HepG2 (cell line): ENCODE measurements around the gene DDX23. TPM values are rescaled to one million over a fixed set of nuclear protein-coding genes. Genes with fewer than 3 reads are reported as not detected.

Experiments
- ATAC-seq: fragments of 200-7000 bp; cut with Tn5 transposase; 3 replicates; pipeline ENCODE4 v1.9.1; 2020; ENCODE audit warnings: mild to moderate bottlenecking, moderate library complexity
- BruUV-seq: library from RNA; stranded (reverse); fragments of 400-500 nt; replicated peaks from 2 replicates; lab custom pipeline; 2021; lab: Mats Ljungman, UMichigan
- CTCF ChIA-PET: fragments of 300-600 bp; formaldehyde crosslinking; extraction: SDS; loops from one replicate; lab custom pipeline; 2021; ENCODE audit warnings: low total read pairs, inconsistent platforms, low intra/inter-chr PET ratio; lab: Yijun Ruan, JAX
- POLR2A ChIA-PET: fragments of 350-600 bp; sonication (Branson Sonifier 250); formaldehyde crosslinking; loops from one replicate; lab custom pipeline; 2020; ENCODE audit warnings: antibody characterized with exemption, inconsistent platforms; lab: Yijun Ruan, JAX
- DNase-seq: peaks from one replicate; pipeline ENCODE4 v3.0.0-alpha.2; 2015; ENCODE audit warnings: low spot score
- FAIRE-seq: peaks from 3 replicates; lab custom pipeline; 2011; peaks lifted over from hg19 to GRCh38; lab: Jason Lieb, UNC
- H2AFZ ChIP-seq: one replicate; pipeline ENCODE4 v1.6.1; 2011; ENCODE audit warnings: low read length, inconsistent platforms
- H3K27ac ChIP-seq: fragments of 300-600 bp; 3 replicates; pipeline ENCODE4 v1.8.0; 2011; ENCODE audit warnings: mixed run types, mild to moderate bottlenecking, mixed read lengths, low read length, inconsistent platforms; ENCODE audit not compliant: insufficient read depth; ENCODE audit errors: extremely low read length
- H3K27me3 ChIP-seq, 2 experiments: fragments of 200-600 bp in 1 of 2; 2 replicates in 1 of 2; 3 replicates in 1 of 2; pipeline versions ENCODE4 v1.6.0 to v1.8.0; 2011; ENCODE audit warnings: low read length in 2 of 2, mild to moderate bottlenecking in 2 of 2, moderate library complexity in 2 of 2, inconsistent platforms in 1 of 2; ENCODE audit not compliant: insufficient read depth in 2 of 2, control insufficient read depth in 1 of 2
- H3K36me3 ChIP-seq, 2 experiments: fragments of 200-600 bp in 1 of 2; replicated peaks in 1 of 2; 2 replicates in 1 of 2; 3 replicates in 1 of 2; pipeline versions ENCODE4 v1.5.1 to v1.8.0; 2011; ENCODE audit warnings: low read length in 2 of 2, inconsistent platforms in 1 of 2; ENCODE audit not compliant: insufficient read depth in 2 of 2, control insufficient read depth in 1 of 2
- H3K4me1 ChIP-seq: 2 replicates; pipeline ENCODE4 v1.5.1; 2012; ENCODE audit warnings: low read length, inconsistent platforms; ENCODE audit not compliant: insufficient read depth
- H3K4me2 ChIP-seq: 2 replicates; pipeline ENCODE4 v1.6.0; 2011; ENCODE audit warnings: low read depth, low read length, inconsistent platforms
- H3K4me3 ChIP-seq, 3 experiments: fragments of 200-600 bp in 1 of 3; sonication (generic), shearing (Covaris generic) in 1 of 3; replicated peaks in 1 of 3; 2 replicates each; pipeline ENCODE4 v1.5.1; 2011 to 2016; ENCODE audit warnings: low read length in 3 of 3, inconsistent platforms in 2 of 3, low read depth in 2 of 3, mild to moderate bottlenecking in 2 of 3, control low read depth in 1 of 3, mixed read lengths in 1 of 3; ENCODE audit not compliant: insufficient read depth in 1 of 3
- H3K79me2 ChIP-seq: one replicate; pipeline ENCODE4 v1.6.1; 2011; ENCODE audit warnings: low read length, inconsistent platforms; ENCODE audit not compliant: insufficient read depth
- H3K9ac ChIP-seq: 2 replicates; pipeline ENCODE4 v1.6.0; 2011; ENCODE audit warnings: mild to moderate bottlenecking, low read depth, low read length, inconsistent platforms; ENCODE audit not compliant: insufficient read depth
- H3K9me3 ChIP-seq: 2 replicates; pipeline ENCODE4 v1.5.1; 2012; ENCODE audit warnings: mild to moderate bottlenecking, low read length
- H4K20me1 ChIP-seq: 2 replicates; pipeline ENCODE4 v1.6.0; 2011; ENCODE audit warnings: inconsistent platforms, mild to moderate bottlenecking, low read length, moderate library complexity; ENCODE audit not compliant: insufficient read depth
- DZIP1 ChIP-seq: sonication (generic); formaldehyde crosslinking; IDR thresholded peaks from 2 replicates; pipeline ENCODE4 v1.5.0; 2020; ENCODE audit warnings: mild to moderate bottlenecking, missing genetic modification reagents
- HNRNPLL ChIP-seq: fragments of 200-400 bp; formaldehyde crosslinking; IDR thresholded peaks from 2 replicates; pipeline ENCODE4 v1.6.1; 2017; ENCODE audit warnings: mild to moderate bottlenecking, low read depth, low read length; ENCODE audit not compliant: poor library complexity, severe bottlenecking
- HOXA5 ChIP-seq: sonication (generic); formaldehyde crosslinking; IDR thresholded peaks from 2 replicates; pipeline ENCODE4 v1.4.0; 2020; ENCODE audit warnings: missing genetic modification reagents
- KLF9 ChIP-seq: IDR thresholded peaks from 2 replicates; pipeline ENCODE4 v1.6.1; 2016; ENCODE audit warnings: low read depth
- NFIC ChIP-seq: IDR thresholded peaks from 2 replicates; pipeline ENCODE4 v1.6.1; 2012; ENCODE audit warnings: mild to moderate bottlenecking, low read length, inconsistent platforms
- NR3C1 ChIP-seq: sonication (generic); formaldehyde crosslinking; IDR thresholded peaks from 2 replicates; pipeline ENCODE4 v1.4.0; 2020; ENCODE audit warnings: missing genetic modification reagents
- REL ChIP-seq: sonication (generic); formaldehyde crosslinking; conservative IDR thresholded peaks from 2 replicates; pipeline ENCODE4 v1.8.0; 2022; ENCODE audit warnings: mild to moderate bottlenecking, missing genetic modification reagents, moderate library complexity
- TFDP1 ChIP-seq: IDR thresholded peaks from 2 replicates; pipeline ENCODE4 v1.6.1; 2016; ENCODE audit warnings: missing compliant biosample characterization, missing genetic modification reagents, borderline replicate concordance
- ZNF343 ChIP-seq: sonication (generic); formaldehyde crosslinking; IDR thresholded peaks from 2 replicates; pipeline ENCODE4 v1.4.0; 2020; ENCODE audit warnings: mild to moderate bottlenecking, missing genetic modification reagents
- ZNF776 ChIP-seq: sonication (generic); formaldehyde crosslinking; IDR thresholded peaks from 2 replicates; pipeline ENCODE4 v1.4.0; 2020; ENCODE audit warnings: mild to moderate bottlenecking, missing genetic modification reagents
- WGBS: methylation state at CpG from one replicate; pipeline ENCODE4 v1.1.6; 2017; ENCODE audit warnings: low lambda C conversion rate; 5-methylcytosine and 5-hydroxymethylcytosine counted together
- in situ Hi-C: cut with HindIII; loops from 2 replicates; pipeline ENCODE4 v1.10.0; 2017; ENCODE audit warnings: low pct_unique_long_range_greater_than_20kb; ENCODE audit not compliant: extremely low pct_ligation_motif_present
- intact Hi-C: fragments of 100-400 bp; cut with micrococcal nuclease; formaldehyde crosslinking; loops from one replicate; pipeline ENCODE4 v1.10.0; 2022; ENCODE audit not compliant: unreplicated experiment
- polyA plus RNA-seq, 8 experiments: library from polyadenylated mRNA; depleted of rRNA in 3 of 8; stranded (reverse) in 7 of 8; unstranded in 1 of 8; fragments of >200 nt; fragmentation: Illumina TruSeq in 4 of 8; extraction: Trizol in 4 of 8; gene quantifications; 2 replicates each; pipeline versions ENCODE4 v1.2.1 to v1.2.3, GENCODE V29; 2011 to 2016; ENCODE audit warnings: low read depth in 4 of 8, missing spikeins in 1 of 8, mixed read lengths in 1 of 8; ENCODE audit not compliant: insufficient read depth in 1 of 8
- total RNA-seq, 5 experiments: library from RNA; depleted of rRNA; stranded (reverse); fragments of >200 nt; fragmentation: Illumina TruSeq; extraction: Trizol; gene quantifications; 2 replicates each; pipeline ENCODE4 v1.2.3, GENCODE V29; 2016; ENCODE audit warnings: low read depth in 1 of 5

DDX23 gene
- total and polyA plus RNA-seq, 2 of the 13 experiments (the other 11 are each of a cell fraction or from before 2014, with no cell fraction given), result 35.7 to 90.0 TPM

DNA sequence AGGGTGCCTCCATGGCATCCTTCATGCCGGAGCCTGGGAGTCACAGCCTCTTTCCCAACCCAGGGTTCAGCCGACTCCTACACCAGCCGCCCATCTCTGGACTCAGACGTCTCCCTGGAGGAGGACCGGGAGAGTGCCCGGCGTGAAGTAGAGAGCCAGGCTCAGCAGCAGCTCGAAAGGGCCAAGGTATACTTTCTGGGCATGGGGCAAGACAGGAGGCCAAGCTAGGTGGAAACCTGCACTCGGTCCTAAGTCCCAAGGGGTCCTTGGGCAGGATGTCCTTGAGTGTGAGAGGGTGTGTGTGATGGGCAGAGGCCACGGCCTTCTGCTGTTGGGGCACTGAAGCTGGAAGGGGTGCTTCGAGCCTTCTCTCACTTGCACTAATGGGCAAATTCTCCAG lies 28.7 kb downstream of the DDX23 start (continued):
- TF ChIP-seq DZIP1, result no peak
- TF ChIP-seq HNRNPLL, result no peak
- no peak for TF ChIP-seq HOXA5 (CRISPR knock-in tag)

DNA sequence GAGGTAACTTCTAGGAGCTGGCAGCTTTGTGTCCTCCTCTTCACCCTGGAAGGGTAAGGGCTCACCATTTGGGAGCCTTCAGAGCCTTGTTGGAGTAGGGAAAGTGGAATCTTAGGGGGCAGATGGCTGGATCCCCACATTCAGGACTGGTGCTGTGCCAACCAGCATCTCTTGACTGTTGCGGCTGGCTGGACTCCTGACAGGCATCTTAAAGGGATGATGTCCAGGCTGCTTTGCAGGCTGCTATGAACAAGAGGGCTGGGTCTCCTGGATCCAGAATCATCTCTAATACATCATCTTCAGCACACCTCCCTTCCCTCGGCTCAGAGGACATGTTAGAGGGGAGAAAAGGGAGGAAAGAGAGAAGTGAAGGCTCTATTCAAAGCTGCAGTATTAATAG lies 29.3 kb downstream of the DDX23 start:
- ATAC-seq (no peak), FAIRE-seq (no peak), DNase-seq (no peak)
- intact Hi-C loops, result no loop called here
- Histone ChIP-seq H3K27me3 (peaks cover 8 to 72% of the 10 kb centered on the region in 2 experiments; a peak in 4 of 5 replicates), H3K79me2 (no peaks in the 10 kb centered on the region), H2AFZ (no peak overlapping the region), H4K20me1 (no peaks in the 10 kb centered on the region; the same call in 1 of the 2 replicates), H3K4me1 (peaks cover 6% of the 10 kb centered on the region; the same call in 1 of the 2 replicates), H3K27ac (no peak overlapping the region), H3K36me3 (no peaks in the 10 kb centered on the region), H3K9ac (no peak overlapping the region), H3K9me3 (no peaks in the 10 kb centered on the region), H3K4me2 (no peak overlapping the region), H3K4me3 (no peak overlapping the region)
- BruUV-seq, result no TSS peak
- ChIA-PET POLR2A (no interaction called here), CTCF (no interaction called here)
- WGBS, result 10% methylated on average over 2 of the region's 2 CpGs
- in situ Hi-C loops, result no loop called here
- TF ChIP-seq ZNF343, result no peak
- TF ChIP-seq TFDP1 (CRISPR knock-in tag), result no peak
- no peak for TF ChIP-seq NFIC
- no peak for TF ChIP-seq KLF9 (CRISPR knock-in tag)
- no peak for TF ChIP-seq NR3C1 (CRISPR knock-in tag)
- TF ChIP-seq ZNF776 (CRISPR knock-in tag), result no peak
- TF ChIP-seq REL (CRISPR knock-in tag), result no peak
- TF ChIP-seq, all 625 proteins: peak for 0
